ENCODE results near the gene RAB27B. TPM values are rescaled to one million over a fixed set of nuclear protein-coding genes. Genes with fewer than 3 reads are reported as not detected.

The RAB27B gene
- total RNA-seq, 4 donors from 2014 or later: 0.02 to 0.20 (median 0.05) TPM; not detected in 1

DNA sequence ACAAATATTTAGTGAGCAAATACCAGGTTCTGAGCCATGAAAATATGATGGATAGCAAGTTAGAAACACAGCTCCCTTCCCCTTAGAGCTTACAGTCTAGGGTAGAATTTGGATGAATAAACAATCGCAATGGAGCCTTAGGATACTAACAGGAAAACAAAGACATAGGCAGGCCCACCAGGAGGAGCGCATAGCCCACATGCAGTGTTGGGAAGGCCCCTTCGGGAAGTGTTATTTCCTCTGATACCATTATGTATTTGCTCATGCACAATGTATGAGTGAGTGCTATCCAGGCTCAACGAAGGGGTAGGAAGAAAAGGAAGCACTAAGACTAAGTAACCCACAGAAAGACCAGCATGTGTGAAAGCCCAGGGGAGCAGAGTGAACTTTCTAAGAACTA lies 54.0 kb downstream of the RAB27B start:
- no peaks in the 10 kb centered on the region for H3K27me3 ChIP-seq
- no peaks in the 10 kb centered on the region for H3K9me3 ChIP-seq
- no peak for ATAC-seq
- DNase-seq: no peak
- no peak overlapping the region for H3K4me3 ChIP-seq
- in situ Hi-C loops (cut with MboI; ENCODE audit: low sequenced_read_pairs in 4 of 4): no loop called here
- H3K36me3 ChIP-seq: no peaks in the 10 kb centered on the region
- H3K27ac ChIP-seq: no peak overlapping the region
- intact Hi-C loops (cut with DNase I; ENCODE audit: low total_unique reads): no loop called here
- H3K4me1 ChIP-seq: no peaks in the 10 kb centered on the region
- TF ChIP-seq POLR2A (IDR thresholded peaks at IDR 0.05): no peak
- TF ChIP-seq, protein P1, sequence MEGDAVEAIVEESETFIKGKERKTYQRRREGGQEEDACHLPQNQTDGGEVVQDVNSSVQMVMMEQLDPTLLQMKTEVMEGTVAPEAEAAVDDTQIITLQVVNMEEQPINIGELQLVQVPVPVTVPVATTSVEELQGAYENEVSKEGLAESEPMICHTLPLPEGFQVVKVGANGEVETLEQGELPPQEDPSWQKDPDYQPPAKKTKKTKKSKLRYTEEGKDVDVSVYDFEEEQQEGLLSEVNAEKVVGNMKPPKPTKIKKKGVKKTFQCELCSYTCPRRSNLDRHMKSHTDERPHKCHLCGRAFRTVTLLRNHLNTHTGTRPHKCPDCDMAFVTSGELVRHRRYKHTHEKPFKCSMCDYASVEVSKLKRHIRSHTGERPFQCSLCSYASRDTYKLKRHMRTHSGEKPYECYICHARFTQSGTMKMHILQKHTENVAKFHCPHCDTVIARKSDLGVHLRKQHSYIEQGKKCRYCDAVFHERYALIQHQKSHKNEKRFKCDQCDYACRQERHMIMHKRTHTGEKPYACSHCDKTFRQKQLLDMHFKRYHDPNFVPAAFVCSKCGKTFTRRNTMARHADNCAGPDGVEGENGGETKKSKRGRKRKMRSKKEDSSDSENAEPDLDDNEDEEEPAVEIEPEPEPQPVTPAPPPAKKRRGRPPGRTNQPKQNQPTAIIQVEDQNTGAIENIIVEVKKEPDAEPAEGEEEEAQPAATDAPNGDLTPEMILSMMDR (IDR thresholded peaks at IDR 0.05 in 4 of 5, conservative IDR thresholded peaks at IDR 0.05 in 1 of 5): no peak

DNA sequence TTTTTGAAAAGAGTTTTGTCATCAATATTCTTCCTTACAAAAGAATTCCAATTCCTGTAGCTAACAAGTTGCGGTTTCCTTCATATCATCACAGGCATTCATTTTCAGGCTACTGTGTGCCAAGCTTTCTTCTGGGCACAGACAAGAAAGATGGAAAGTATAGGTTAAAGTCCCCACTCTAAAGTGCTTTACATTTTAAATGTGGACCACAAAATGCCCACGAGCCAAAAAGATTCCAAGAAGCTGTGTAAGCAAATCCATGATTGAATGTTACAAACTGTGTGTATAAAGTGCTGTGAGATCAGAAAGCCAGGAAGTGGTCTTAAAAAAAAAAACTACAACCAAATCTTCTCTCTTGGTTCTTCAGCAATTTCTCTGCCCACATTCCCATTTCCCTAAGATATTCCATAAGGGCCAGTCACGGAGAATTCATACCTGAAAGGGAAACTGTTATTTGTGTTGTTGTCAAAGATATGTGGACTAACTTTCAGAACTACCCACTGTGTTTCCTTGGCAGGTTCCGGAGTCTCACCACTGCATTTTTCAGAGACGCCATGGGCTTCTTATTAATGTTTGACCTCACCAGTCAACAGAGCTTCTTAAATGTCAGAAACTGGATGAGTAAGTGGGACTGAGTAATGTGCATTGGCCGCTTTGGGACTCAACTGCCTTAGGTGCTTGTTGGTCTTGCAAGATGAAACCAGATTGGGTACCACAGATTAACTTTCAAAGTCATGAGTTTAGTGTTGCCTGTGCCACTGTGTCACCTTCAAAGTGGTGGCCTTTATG lies 55.7 kb downstream of the RAB27B start:
- in situ Hi-C loops (cut with MboI; ENCODE audit: low sequenced_read_pairs in 4 of 4): no loop called here
- ATAC-seq: no peak
- no peaks in the 10 kb centered on the region for H3K36me3 ChIP-seq
- TF ChIP-seq POLR2A (IDR thresholded peaks at IDR 0.05): no peak
- TF ChIP-seq, protein P1 (IDR thresholded peaks at IDR 0.05 in 4 of 5, conservative IDR thresholded peaks at IDR 0.05 in 1 of 5): no peak
- H3K4me1 ChIP-seq: no peaks in the 10 kb centered on the region
- no peak overlapping the region for H3K4me3 ChIP-seq
- H3K27ac ChIP-seq: no peak overlapping the region
- H3K9me3 ChIP-seq: no peaks in the 10 kb centered on the region
- no peak for DNase-seq
- no peaks in the 10 kb centered on the region for H3K27me3 ChIP-seq
- intact Hi-C loops (cut with DNase I; ENCODE audit: low total_unique reads): no loop called here

DNA sequence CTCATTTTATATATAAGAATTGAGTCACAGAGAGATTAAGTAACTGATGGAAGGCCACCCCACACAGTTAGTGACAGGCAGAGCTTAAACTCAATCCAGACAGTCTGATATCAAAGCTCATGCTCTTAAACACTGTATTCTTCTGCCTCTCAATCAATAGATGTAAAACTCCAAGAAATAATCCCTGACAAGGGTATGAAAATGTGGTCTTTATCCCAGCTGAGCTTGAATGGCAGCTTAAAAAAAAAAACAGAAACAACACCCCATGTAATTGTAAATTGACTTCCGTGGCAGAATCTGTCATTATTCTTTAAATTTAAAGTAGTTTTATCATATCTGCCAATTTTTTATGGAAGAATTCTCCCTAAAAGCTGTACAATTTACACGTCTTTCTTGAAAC lies 60.1 kb downstream of the RAB27B start:
- Histone ChIP-seq H3K4me1 (no peaks in the 10 kb centered on the region), H3K4me3 (no peak overlapping the region), H3K27me3 (no peaks in the 10 kb centered on the region), H3K27ac (no peak overlapping the region), H3K36me3 (no peaks in the 10 kb centered on the region), H3K9me3 (no peaks in the 10 kb centered on the region)
- TF ChIP-seq, protein P1 (IDR thresholded peaks at IDR 0.05 in 4 of 5, conservative IDR thresholded peaks at IDR 0.05 in 1 of 5): no peak
- no peak for TF ChIP-seq POLR2A (IDR thresholded peaks at IDR 0.05)
- intact Hi-C loops (cut with DNase I; ENCODE audit: low total_unique reads): no loop called here
- DNase-seq: no peak
- in situ Hi-C loops (cut with MboI; ENCODE audit: low sequenced_read_pairs in 4 of 4): no loop called here
- ATAC-seq: no peak

DNA sequence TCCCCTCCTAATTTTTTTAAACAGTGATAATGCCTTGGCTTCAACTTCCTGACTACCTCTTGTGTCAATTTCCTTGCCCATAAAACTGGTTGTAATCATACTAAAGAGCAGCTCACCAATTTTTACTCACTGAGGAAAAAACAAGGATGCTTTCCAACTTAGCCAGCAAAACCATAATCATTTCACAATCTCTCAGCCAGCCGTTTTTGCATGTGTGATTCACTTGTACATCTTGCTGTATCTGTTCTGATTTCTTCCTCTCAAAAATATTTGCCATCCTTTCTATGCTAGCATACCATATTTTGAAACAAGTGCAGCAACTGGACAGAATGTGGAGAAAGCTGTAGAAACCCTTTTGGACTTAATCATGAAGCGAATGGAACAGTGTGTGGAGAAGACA lies 60.7 kb downstream of the RAB27B start:
- Histone ChIP-seq H3K4me1 (no peaks in the 10 kb centered on the region), H3K27me3 (no peaks in the 10 kb centered on the region), H3K9me3 (no peaks in the 10 kb centered on the region), H3K27ac (no peak overlapping the region), H3K36me3 (no peaks in the 10 kb centered on the region), H3K4me3 (no peak overlapping the region)
- DNase-seq (no peak), ATAC-seq (no peak)
- intact Hi-C loops (cut with DNase I; ENCODE audit: low total_unique reads) (no loop called here), in situ Hi-C loops (cut with MboI; ENCODE audit: low sequenced_read_pairs in 4 of 4) (no loop called here)
- no peak for TF ChIP-seq POLR2A (IDR thresholded peaks at IDR 0.05)
- TF ChIP-seq, protein P1 (IDR thresholded peaks at IDR 0.05 in 4 of 5, conservative IDR thresholded peaks at IDR 0.05 in 1 of 5): no peak

DNA sequence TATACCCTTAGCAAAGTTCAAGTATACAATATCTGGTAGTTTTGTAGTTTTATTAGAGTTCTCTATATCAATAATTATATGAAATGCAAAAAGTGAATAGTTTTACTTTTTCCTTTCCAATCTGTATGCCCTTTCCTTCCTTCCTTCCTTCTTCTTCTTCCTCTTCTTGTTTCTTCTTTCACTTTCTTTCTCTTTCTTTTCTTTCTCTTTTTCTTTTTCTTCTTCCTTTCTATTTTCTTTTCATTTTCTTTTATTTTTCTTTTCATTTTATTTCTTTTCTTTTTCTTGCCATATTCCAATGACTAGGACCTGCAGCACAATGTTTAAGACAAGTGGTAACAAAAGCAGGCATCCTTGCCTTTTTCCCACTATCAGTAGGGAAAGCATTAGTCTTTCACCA lies 71.2 kb downstream of the RAB27B start:
- no peak for ATAC-seq
- H3K36me3 ChIP-seq: no peaks in the 10 kb centered on the region

More for the DNA sequence above, 71.2 kb downstream of the RAB27B start:
- H3K4me1 ChIP-seq: no peaks in the 10 kb centered on the region
- H3K9me3 ChIP-seq: no peaks in the 10 kb centered on the region
- H3K27ac ChIP-seq: no peak overlapping the region
- H3K27me3 ChIP-seq: no peaks in the 10 kb centered on the region
- in situ Hi-C loops (cut with MboI; ENCODE audit: low sequenced_read_pairs in 4 of 4): no loop called here
- H3K4me3 ChIP-seq: no peak overlapping the region
- TF ChIP-seq, protein P1 (IDR thresholded peaks at IDR 0.05 in 4 of 5, conservative IDR thresholded peaks at IDR 0.05 in 1 of 5): no peak
- TF ChIP-seq POLR2A (IDR thresholded peaks at IDR 0.05): no peak
- DNase-seq: no peak
- intact Hi-C loops (cut with DNase I; ENCODE audit: low total_unique reads): no loop called here
